HUES6 (cell line): Measurements from ENCODE around the gene ARHGEF3.

Source experiments
- H3K27ac ChIP-seq: 2 replicates; pipeline ENCODE4 v1.7.0; 2013; ENCODE audit warnings: low read depth, mild to moderate bottlenecking, low read length, inconsistent platforms
- H3K27me3 ChIP-seq: 2 replicates; pipeline ENCODE4 v1.6.1; 2013; ENCODE audit warnings: low read length; ENCODE audit not compliant: control insufficient read depth, insufficient read depth
- H3K36me3 ChIP-seq: 2 replicates; pipeline ENCODE4 v1.6.1; 2013; ENCODE audit warnings: low read length; ENCODE audit not compliant: control insufficient read depth, insufficient read depth
- H3K4me1 ChIP-seq: 2 replicates; pipeline ENCODE4 v1.6.1; 2013; ENCODE audit warnings: low read length; ENCODE audit not compliant: control insufficient read depth, insufficient read depth
- H3K4me3 ChIP-seq: 2 replicates; pipeline ENCODE4 v1.5.1; 2013; ENCODE audit warnings: low read depth, low read length
- H3K9ac ChIP-seq: one replicate; pipeline ENCODE4 v1.6.1; 2013; ENCODE audit warnings: mild to moderate bottlenecking, low read length
- H3K9me3 ChIP-seq: 2 replicates; pipeline ENCODE4 v1.6.1; 2013; ENCODE audit warnings: low read depth, low read length; ENCODE audit not compliant: control insufficient read depth, insufficient read depth

ARHGEF3 gene

GRCh38 chr3:56801662-56802377 is at the start of gene ARHGEF3:
Gene ARHGEF3, minus strand, starts transcription at chr3:56801949. Its CDS starts 151 bp downstream, at chr3:56801798.
- H3K9ac ChIP-seq = peak within 1 kb of the TSS; percentile 63
- H3K9me3 ChIP-seq = no peaks in the 10 kb centered on the region
- peaks cover 14% of the 10 kb centered on the region for H3K27me3 ChIP-seq
- H3K27ac ChIP-seq = 0 out of 2 replicates have a peak within 1 kb of the TSS, but pooled peaks have one; percentile 39
- H3K36me3 ChIP-seq = no peaks in the 10 kb centered on the region
- H3K4me3 ChIP-seq = peak within 1 kb of the TSS; percentile 81
- peaks cover 12% of the 10 kb centered on the region for H3K4me1 ChIP-seq

DNA sequence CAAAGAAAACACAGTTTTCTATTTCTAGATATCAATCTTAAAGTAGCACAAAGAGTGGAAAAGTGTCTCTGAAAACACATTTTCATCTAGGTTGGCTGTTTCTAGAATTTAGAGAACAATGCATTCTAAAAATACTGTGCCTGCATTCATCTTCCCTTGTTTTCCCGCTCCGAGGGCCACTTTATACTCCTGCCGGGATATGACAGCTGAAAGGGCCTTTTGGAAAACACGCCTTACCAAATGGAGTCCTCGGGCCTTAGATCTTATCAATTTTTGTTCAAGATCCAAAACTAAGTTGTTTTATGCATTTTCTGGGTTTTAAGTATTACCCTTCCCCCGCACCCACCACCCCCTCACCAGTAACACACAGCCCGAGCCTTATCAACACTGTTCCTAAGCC is 47.9 kb upstream of the ARHGEF3 start:
- Histone ChIP-seq H3K9ac (no peak overlapping the region), H3K4me1 (no peaks in the 10 kb centered on the region), H3K9me3 (peaks cover 5% of the 10 kb centered on the region; the same call in 1 of the 2 replicates), H3K4me3 (no peak overlapping the region), H3K36me3 (no peaks in the 10 kb centered on the region), H3K27ac (no peak overlapping the region), H3K27me3 (no peaks in the 10 kb centered on the region)

GRCh38 chr3:56845505-56845904 is 43.8 kb upstream of the ARHGEF3 start:
- Histone ChIP-seq H3K4me1 (no peaks in the 10 kb centered on the region), H3K27me3 (no peaks in the 10 kb centered on the region), H3K36me3 (no peaks in the 10 kb centered on the region), H3K27ac (no peak overlapping the region), H3K9ac (no peak overlapping the region), H3K4me3 (no peak overlapping the region), H3K9me3 (peaks cover 8% of the 10 kb centered on the region; the same call in 1 of the 2 replicates)

DNA sequence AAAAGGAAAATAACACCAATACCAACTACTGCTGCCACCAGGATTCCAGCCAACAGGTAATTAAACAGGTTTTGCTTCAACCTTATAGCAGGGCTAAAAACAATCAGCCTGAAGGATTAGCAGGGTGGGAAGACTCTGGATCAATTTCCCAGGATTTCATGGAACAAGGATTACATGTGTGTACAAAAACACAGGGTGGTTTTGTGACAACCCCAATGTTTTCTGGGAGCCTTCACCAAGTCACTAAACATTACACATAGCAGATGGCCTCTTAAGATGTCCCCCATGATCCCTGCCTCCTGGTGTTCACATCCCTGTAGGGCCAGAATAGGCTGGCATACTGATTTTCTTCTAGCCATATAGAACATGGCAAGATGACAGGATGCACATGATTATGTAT is 42.8 kb upstream of the ARHGEF3 start:
- Histone ChIP-seq H3K27me3 (no peaks in the 10 kb centered on the region), H3K4me1 (peaks cover 9% of the 10 kb centered on the region), H3K9me3 (peaks cover 8% of the 10 kb centered on the region; the same call in 1 of the 2 replicates), H3K9ac (no peak overlapping the region), H3K27ac (no peak overlapping the region), H3K36me3 (no peaks in the 10 kb centered on the region), H3K4me3 (no peak overlapping the region)

GRCh38 chr3:56839784-56840715 is 38.3 kb upstream of the ARHGEF3 start:
- Histone ChIP-seq H3K4me3 (no peak overlapping the region), H3K27ac (no peak overlapping the region)

DNA sequence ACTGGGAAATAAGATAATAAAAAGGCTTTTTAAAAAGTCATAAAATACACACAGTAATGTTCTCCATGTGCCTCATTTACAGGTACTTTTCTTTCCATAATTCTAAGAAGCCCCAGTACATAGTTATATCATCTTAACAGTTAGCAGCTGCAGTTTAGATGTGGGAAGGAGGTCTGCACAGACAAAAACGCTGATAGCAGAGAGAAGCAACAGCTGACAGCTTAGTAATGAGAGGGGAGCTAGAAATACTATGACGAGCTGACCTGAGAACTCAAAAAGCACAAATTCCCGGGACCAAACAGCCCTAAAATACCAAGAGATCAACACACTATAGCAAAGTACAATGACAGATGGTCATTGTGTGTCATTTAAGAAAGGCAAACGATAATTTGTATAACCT is 36.7 kb upstream of the ARHGEF3 start:
- Histone ChIP-seq H3K4me1 (peaks cover 12% of the 10 kb centered on the region), H3K27me3 (no peaks in the 10 kb centered on the region), H3K27ac (no peak overlapping the region), H3K9me3 (no peaks in the 10 kb centered on the region), H3K9ac (no peak overlapping the region), H3K4me3 (no peak overlapping the region), H3K36me3 (no peaks in the 10 kb centered on the region)

More at GRCh38 chr3:56839784-56840715, 38.3 kb upstream of the ARHGEF3 start:
- no peak overlapping the region for H3K9ac ChIP-seq
- H3K36me3 ChIP-seq = no peaks in the 10 kb centered on the region
- no peaks in the 10 kb centered on the region for H3K27me3 ChIP-seq
- H3K4me1 ChIP-seq = peaks cover 12% of the 10 kb centered on the region
- H3K9me3 ChIP-seq = peaks cover 5% of the 10 kb centered on the region; the same call in 1 of the 2 replicates

- Histone ChIP-seq H3K27me3 (no peaks in the 10 kb centered on the region), H3K9me3 (no peaks in the 10 kb centered on the region), H3K4me1 (peaks cover 12% of the 10 kb centered on the region), H3K4me3 (no peak overlapping the region), H3K9ac (no peak overlapping the region), H3K36me3 (no peaks in the 10 kb centered on the region), H3K27ac (no peak overlapping the region)
Observed at GRCh38 chr3:56837196-56837955, 35.6 kb upstream of the ARHGEF3 start.

DNA sequence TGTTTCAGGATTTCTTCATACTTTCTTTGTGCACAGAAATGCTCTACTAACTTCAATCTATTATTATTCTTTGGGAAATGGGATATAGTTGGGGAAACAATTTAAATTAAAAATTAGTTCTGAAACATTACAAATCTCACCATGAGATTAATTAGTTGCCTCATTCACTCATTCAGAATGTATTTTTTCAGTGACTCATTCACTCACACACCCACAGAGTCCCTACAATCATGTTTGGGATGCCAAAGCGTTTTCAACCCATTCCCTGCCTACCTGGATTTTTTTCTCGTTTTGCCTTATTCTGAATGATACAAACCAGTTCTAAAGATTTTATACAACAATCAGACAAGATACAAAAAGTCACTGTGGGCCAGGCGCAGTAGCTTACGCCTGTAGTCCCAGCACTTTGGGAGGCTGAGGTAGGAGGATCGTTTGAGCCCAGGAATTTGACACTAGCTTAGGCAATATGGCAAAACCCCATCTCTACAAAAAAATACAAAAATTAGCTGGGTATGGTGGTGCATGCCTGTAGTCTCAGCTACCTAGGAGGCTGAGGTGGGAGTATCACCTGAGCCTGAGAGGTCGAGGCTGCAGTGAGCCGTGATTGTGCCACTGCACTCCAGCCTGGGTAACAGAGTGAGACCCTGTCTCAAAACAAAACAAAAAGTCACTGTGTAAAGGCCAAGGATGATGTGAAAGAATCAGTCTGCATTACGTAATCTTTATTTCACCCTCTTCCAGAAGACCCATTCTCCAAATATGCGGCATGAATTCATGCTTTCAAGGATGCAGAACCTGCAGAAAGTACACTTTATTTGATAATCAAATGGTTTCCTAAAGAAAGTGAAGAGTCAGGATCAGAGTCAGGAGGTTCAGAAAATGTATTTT is 34.8 kb upstream of the ARHGEF3 start:
- H3K9ac ChIP-seq = no peak overlapping the region
- no peaks in the 10 kb centered on the region for H3K9me3 ChIP-seq
- peaks cover 12% of the 10 kb centered on the region for H3K4me1 ChIP-seq
- H3K27me3 ChIP-seq = no peaks in the 10 kb centered on the region
- no peak overlapping the region for H3K27ac ChIP-seq
- no peaks in the 10 kb centered on the region for H3K36me3 ChIP-seq
- H3K4me3 ChIP-seq = no peak overlapping the region

DNA sequence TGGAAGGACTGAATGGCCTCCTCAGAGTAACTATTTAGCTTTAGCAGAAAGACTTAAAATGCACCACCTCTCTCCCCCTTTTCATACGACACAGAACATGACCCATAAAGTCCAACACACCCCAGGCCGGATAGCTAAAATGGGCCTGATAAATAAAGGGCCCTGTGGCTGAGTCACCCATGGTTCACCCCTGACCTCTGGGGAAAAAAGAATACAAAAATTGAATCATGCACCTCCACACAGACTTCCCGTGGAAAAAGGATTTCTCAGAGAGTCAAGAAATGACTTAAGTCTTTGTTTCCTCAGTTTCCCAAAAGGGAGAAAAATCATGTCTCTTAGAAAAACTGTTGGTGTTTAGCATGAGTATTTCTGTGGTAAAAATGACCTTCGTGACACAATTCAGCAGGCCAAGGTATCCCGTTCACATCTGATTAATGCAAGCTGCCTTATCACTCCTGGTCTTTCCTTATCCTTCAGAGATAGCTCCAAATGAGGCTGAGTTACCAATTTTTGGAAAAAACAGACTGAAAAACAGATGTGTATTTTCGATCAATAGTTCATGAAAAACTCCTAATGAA is 34.0 kb upstream of the ARHGEF3 start:
- H3K9me3 ChIP-seq = no peaks in the 10 kb centered on the region
- no peak overlapping the region for H3K9ac ChIP-seq
- H3K4me3 ChIP-seq = no peak overlapping the region
- no peaks in the 10 kb centered on the region for H3K27me3 ChIP-seq
- H3K36me3 ChIP-seq = no peaks in the 10 kb centered on the region
- no peak overlapping the region for H3K27ac ChIP-seq
- peaks cover 12% of the 10 kb centered on the region for H3K4me1 ChIP-seq

DNA sequence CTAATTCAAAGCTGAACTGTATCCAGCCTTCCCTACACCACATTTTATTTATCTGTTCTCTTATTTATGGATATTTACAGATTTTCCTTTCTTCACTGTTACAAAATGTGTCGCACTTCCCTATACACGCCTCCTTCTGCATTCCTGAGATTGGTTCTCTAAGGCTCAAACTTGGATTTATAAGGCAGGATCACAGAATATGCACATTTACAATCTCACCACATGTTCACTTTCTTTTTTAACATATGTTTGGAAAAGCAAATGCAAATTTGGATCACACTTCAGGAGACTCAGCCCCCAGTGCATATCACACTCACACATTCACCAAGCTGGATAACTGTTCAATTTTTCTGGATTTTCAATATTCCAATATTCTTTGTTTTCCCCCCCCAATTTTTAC is 31.8 kb upstream of the ARHGEF3 start:
- Histone ChIP-seq H3K4me1 (peaks cover 2% of the 10 kb centered on the region; the same call in 1 of the 2 replicates), H3K4me3 (no peak overlapping the region), H3K9ac (no peak overlapping the region), H3K27me3 (no peaks in the 10 kb centered on the region), H3K36me3 (no peaks in the 10 kb centered on the region), H3K9me3 (no peaks in the 10 kb centered on the region), H3K27ac (no peak overlapping the region)
